H9 (cell line): ENCODE results near the gene SLC9A9. TPM values are rescaled to one million over a fixed set of nuclear protein-coding genes. Genes with fewer than 3 reads are reported as not detected.
"Not testable (repeated sequence)": the region's sequence is repeated elsewhere in the genome, so short reads cannot be mapped to it uniquely, and the experiment has no call there.

Experiments
- DNase-seq: peaks from one replicate; pipeline ENCODE4 v3.0.0-alpha.2; 2017
- H2AFZ ChIP-seq: one replicate; pipeline ENCODE4 v1.6.1; 2013; ENCODE audit warnings: mild to moderate bottlenecking, low read length, control low read depth, moderate library complexity
- H2AK5ac ChIP-seq: 2 replicates; pipeline ENCODE4 v1.6.1; 2013; ENCODE audit warnings: low read length, control low read depth, mixed read lengths; ENCODE audit not compliant: insufficient read length
- H2BK120ac ChIP-seq: one replicate; pipeline ENCODE4 v1.6.1; 2013; ENCODE audit warnings: low read depth, mild to moderate bottlenecking, low read length, control low read depth, inconsistent platforms; ENCODE audit not compliant: poor library complexity, severe bottlenecking
- H2BK12ac ChIP-seq: 2 replicates; pipeline ENCODE4 v1.6.1; 2013; ENCODE audit warnings: low read length, control low read depth, mixed read lengths, low read depth; ENCODE audit not compliant: insufficient read length
- H2BK15ac ChIP-seq: 2 replicates; pipeline ENCODE4 v1.6.1; 2013; ENCODE audit warnings: low read depth, low read length, control low read depth
- H2BK20ac ChIP-seq: one replicate; pipeline ENCODE4 v1.6.1; 2013; ENCODE audit warnings: low read depth, mild to moderate bottlenecking, low read length, control low read depth, inconsistent platforms; ENCODE audit not compliant: poor library complexity, severe bottlenecking
- H2BK5ac ChIP-seq: 2 replicates; pipeline ENCODE4 v1.6.1; 2013; ENCODE audit warnings: low read length, control low read depth, mixed read lengths; ENCODE audit not compliant: insufficient read length
- H3K14ac ChIP-seq: 2 replicates; pipeline ENCODE4 v1.6.1; 2013; ENCODE audit warnings: low read length, control low read depth; ENCODE audit not compliant: insufficient read depth
- H3K18ac ChIP-seq: 2 replicates; pipeline ENCODE4 v1.6.1; 2013; ENCODE audit warnings: low read depth, mild to moderate bottlenecking, mixed read lengths, low read length, control low read depth; ENCODE audit not compliant: insufficient read length
- H3K23ac ChIP-seq: 2 replicates; pipeline ENCODE4 v1.6.1; 2013; ENCODE audit warnings: low read length, control low read depth, mixed read lengths, low read depth; ENCODE audit not compliant: insufficient read length
- H3K23me2 ChIP-seq: 2 replicates; pipeline ENCODE4 v1.6.1; 2013; ENCODE audit warnings: low read depth, mild to moderate bottlenecking, mixed read lengths, low read length, control low read depth; ENCODE audit not compliant: insufficient read length, poor library complexity, severe bottlenecking
- H3K27ac ChIP-seq: 2 replicates; pipeline ENCODE4 v1.5.1; 2013; ENCODE audit warnings: low read length, control low read depth, mixed read lengths, low read depth; ENCODE audit not compliant: insufficient read length
- H3K27me3 ChIP-seq: 2 replicates; pipeline ENCODE4 v1.6.1; 2013; ENCODE audit warnings: low read length, control low read depth, inconsistent platforms; ENCODE audit not compliant: insufficient read depth
- H3K4ac ChIP-seq: 2 replicates; pipeline ENCODE4 v1.6.1; 2013; ENCODE audit warnings: low read depth, mild to moderate bottlenecking, control low read depth, inconsistent platforms, low read length, moderate library complexity
- H3K4me1 ChIP-seq: 2 replicates; pipeline ENCODE4 v1.6.1; 2013; ENCODE audit warnings: low read length, control low read depth, inconsistent platforms; ENCODE audit not compliant: insufficient read depth
- H3K4me2 ChIP-seq: 2 replicates; pipeline ENCODE4 v1.6.1; 2013; ENCODE audit warnings: low read length, control low read depth, mixed read lengths; ENCODE audit not compliant: insufficient read length, insufficient read depth
- H3K56ac ChIP-seq: 2 replicates; pipeline ENCODE4 v1.6.1; 2013; ENCODE audit warnings: low read depth, mild to moderate bottlenecking, mixed read lengths, low read length, control low read depth; ENCODE audit not compliant: insufficient read length
- H3K79me1 ChIP-seq: 2 replicates; pipeline ENCODE4 v1.6.1; 2013; ENCODE audit warnings: low read depth, mild to moderate bottlenecking, moderate library complexity, low read length, control low read depth, inconsistent platforms; ENCODE audit not compliant: insufficient read depth, poor library complexity, severe bottlenecking
- H3K79me2 ChIP-seq: 2 replicates; pipeline ENCODE4 v1.6.1; 2013; ENCODE audit warnings: low read length, control low read depth, inconsistent platforms; ENCODE audit not compliant: insufficient read depth
- H3K9ac ChIP-seq: 2 replicates; pipeline ENCODE4 v1.6.1; 2013; ENCODE audit warnings: low read length, control low read depth, mixed read lengths; ENCODE audit not compliant: insufficient read length; ENCODE audit errors: extremely low read depth
- H3K9me3 ChIP-seq: one replicate; pipeline ENCODE4 v1.6.1; 2013; ENCODE audit warnings: low read depth, low read length, inconsistent platforms; ENCODE audit not compliant: control insufficient read depth
- H3T11ph ChIP-seq: one replicate; pipeline ENCODE4 v1.6.1; 2013; ENCODE audit warnings: mild to moderate bottlenecking, low read length, control low read depth, inconsistent platforms
- H4K20me1 ChIP-seq: one replicate; pipeline ENCODE4 v1.6.1; 2013; ENCODE audit not compliant: control insufficient read depth, insufficient read length, insufficient read depth
- H4K5ac ChIP-seq: 2 replicates; pipeline ENCODE4 v1.6.1; 2013; ENCODE audit warnings: low read depth, mild to moderate bottlenecking, mixed read lengths, low read length, control low read depth; ENCODE audit not compliant: insufficient read length
- H4K8ac ChIP-seq: replicated peaks from 2 replicates; pipeline ENCODE4 v1.6.1; 2013; ENCODE audit warnings: low read length, control low read depth, mixed read lengths, low read depth; ENCODE audit not compliant: insufficient read length
- H4K91ac ChIP-seq: 2 replicates; pipeline ENCODE4 v1.6.1; 2013; ENCODE audit warnings: low read depth, mild to moderate bottlenecking, moderate library complexity, mixed read lengths, low read length, control low read depth; ENCODE audit not compliant: insufficient read length
- H3K27ac Mint-ChIP-seq, 3 experiments: 2 replicates in 2 of 3; 3 replicates in 1 of 3; pipeline ENCODE4 v1.8.0; 2020 to 2021; ENCODE audit warnings: mixed read lengths in 3 of 3, mild to moderate bottlenecking in 1 of 3, moderate library complexity in 1 of 3
- H3K27me3 Mint-ChIP-seq: 2 replicates; pipeline ENCODE4 v1.8.0; 2021; ENCODE audit warnings: low read depth, mild to moderate bottlenecking, moderate library complexity, mixed read lengths
- H3K36me3 Mint-ChIP-seq, 3 experiments: 2 replicates in 2 of 3; 3 replicates in 1 of 3; pipeline ENCODE4 v1.8.0; 2020 to 2021; ENCODE audit warnings: low read depth in 3 of 3, mixed read lengths in 3 of 3; ENCODE audit not compliant: insufficient read depth in 1 of 3
- H3K4me1 Mint-ChIP-seq, 2 experiments: 2 replicates each; pipeline ENCODE4 v1.8.0; 2020; ENCODE audit warnings: mixed read lengths in 2 of 2
- H3K4me3 Mint-ChIP-seq, 2 experiments: 2 replicates in 1 of 2; 3 replicates in 1 of 2; pipeline ENCODE4 v1.8.0; 2020 to 2021; ENCODE audit warnings: mild to moderate bottlenecking in 2 of 2, mixed read lengths in 2 of 2, moderate library complexity in 1 of 2
- H3K9me3 Mint-ChIP-seq, 2 experiments: 2 replicates in 1 of 2; 3 replicates in 1 of 2; pipeline ENCODE4 v1.8.0; 2020; ENCODE audit warnings: mild to moderate bottlenecking in 2 of 2, mixed read lengths in 2 of 2, moderate library complexity in 1 of 2
- CTCF ChIP-seq: fragments of 200-600 bp; sonication (generic); conservative IDR thresholded peaks from 3 replicates; pipeline ENCODE4 v1.8.0; 2021; ENCODE audit warnings: antibody characterized with exemption, mild to moderate bottlenecking
- WGBS: extraction: QIAGEN DNeasy Blood & Tissue Kit; methylation state at CpG from one replicate; pipeline ENCODE4 v1.1.7; 2013; ENCODE audit warnings: missing lambda C conversion rate, low lambda C conversion rate, mixed read lengths; ENCODE audit not compliant: insufficient read length; ENCODE audit errors: extremely low coverage; 5-methylcytosine and 5-hydroxymethylcytosine counted together
- total RNA-seq: library from RNA; stranded (reverse); gene quantifications from 2 replicates; pipeline ENCODE4 v1.2.1, GENCODE V29; 2021

SLC9A9 gene
- total RNA-seq, 1 experiment from 2014 or later: 0.35 TPM

GRCh38 chr3:143697975-143698374, 150.3 kb downstream of the SLC9A9 start:
- no peak overlapping the region for H3K4me3 Mint-ChIP-seq
- H3K27me3 Mint-ChIP-seq: no peaks in the 10 kb centered on the region
- no peak overlapping the region for H3K14ac ChIP-seq
- H3K9me3 ChIP-seq: no peaks in the 10 kb centered on the region
- no peaks in the 10 kb centered on the region for H3K36me3 Mint-ChIP-seq
- H3K9ac ChIP-seq: no peak overlapping the region
- H2BK20ac ChIP-seq: no peak overlapping the region
- H3K23me2 ChIP-seq: no peaks in the 10 kb centered on the region
- TF ChIP-seq CTCF: no peak
- no peak overlapping the region for H2BK120ac ChIP-seq
- H4K5ac ChIP-seq: no peak overlapping the region
- H3K23ac ChIP-seq: no peak overlapping the region
- H3K4me1 ChIP-seq: no peaks in the 10 kb centered on the region
- no peak overlapping the region for H3K56ac ChIP-seq
- no peak overlapping the region for H2BK15ac ChIP-seq
- H4K91ac ChIP-seq: no peak overlapping the region
- H2BK12ac ChIP-seq: no peak overlapping the region
- no peak overlapping the region for H2AK5ac ChIP-seq
- H4K20me1 ChIP-seq: no peaks in the 10 kb centered on the region
- H2AFZ ChIP-seq: no peak overlapping the region
- no peak overlapping the region for H3K4ac ChIP-seq
- DNase-seq: no peak
- H3K18ac ChIP-seq: no peak overlapping the region
- no peak overlapping the region for H3K27ac ChIP-seq
- no peaks in the 10 kb centered on the region for H3K79me1 ChIP-seq
- H4K8ac ChIP-seq: no peak overlapping the region
- no peaks in the 10 kb centered on the region for H3K9me3 Mint-ChIP-seq
- no peak overlapping the region for H3K4me2 ChIP-seq
- no peak overlapping the region for H2BK5ac ChIP-seq
- WGBS: no CpG with 5 or more reads among the region's 4 CpGs
- H3K27me3 ChIP-seq: no peaks in the 10 kb centered on the region
- H3T11ph ChIP-seq: no peak overlapping the region
- no peaks in the 10 kb centered on the region for H3K4me1 Mint-ChIP-seq
- H3K27ac Mint-ChIP-seq: no peak overlapping the region
- no peaks in the 10 kb centered on the region for H3K79me2 ChIP-seq

- not testable (repeated sequence) for H2BK20ac ChIP-seq, H3K27me3 Mint-ChIP-seq, H3K27me3 ChIP-seq, H3K27ac ChIP-seq, H3K56ac ChIP-seq, H4K8ac ChIP-seq, H3K4me1 Mint-ChIP-seq, H2BK5ac ChIP-seq, H3K79me1 ChIP-seq, H3K14ac ChIP-seq, H3K23me2 ChIP-seq, H3K4ac ChIP-seq, H4K5ac ChIP-seq, DNase-seq, H3K4me1 ChIP-seq, H2BK120ac ChIP-seq, H2BK12ac ChIP-seq, H3K9me3 Mint-ChIP-seq, H4K91ac ChIP-seq, H2BK15ac ChIP-seq, H3K23ac ChIP-seq, H3K4me3 Mint-ChIP-seq, H4K20me1 ChIP-seq, H3K27ac Mint-ChIP-seq, H3K79me2 ChIP-seq, H3K4me2 ChIP-seq, H2AK5ac ChIP-seq, H3K9me3 ChIP-seq, H3K18ac ChIP-seq, H3K36me3 Mint-ChIP-seq, H3T11ph ChIP-seq, H3K9ac ChIP-seq, H2AFZ ChIP-seq
- no CpG with 5 or more reads among the region's 2 CpGs for WGBS
Observed at GRCh38 chr3:143695333-143695732, 152.9 kb downstream of the SLC9A9 start.
